SK-N-MC (cell line): ENCODE measurements around the gene PRDX1.
"Not testable (repeated sequence)": the region's sequence is repeated elsewhere in the genome, so short reads cannot be mapped to it uniquely, and the experiment has no call there.

Source experiments
- DNase-seq: peaks from one replicate; pipeline ENCODE4 v3.0.0-alpha.2; 2011; ENCODE audit warnings: low read depth, low spot score
- H3K27ac ChIP-seq: fragments of 200-600 bp; sonication (generic); 2 replicates; pipeline ENCODE4 v1.5.1; 2016; ENCODE audit warnings: mixed run types
- H3K36me3 ChIP-seq: fragments of 200-600 bp; sonication (generic); 2 replicates; pipeline ENCODE4 v1.6.1; 2017; ENCODE audit warnings: antibody characterized with exemption, low read length, mixed read lengths; ENCODE audit not compliant: insufficient read depth
- H3K4me3 ChIP-seq: fragments of 200-600 bp; sonication (generic); 2 replicates; pipeline ENCODE4 v1.5.1; 2016
- H3K9ac ChIP-seq: fragments of 200-600 bp; sonication (generic); 2 replicates; pipeline ENCODE4 v1.8.0; 2017; ENCODE audit warnings: mixed run types, mixed read lengths; ENCODE audit not compliant: insufficient read length
- H3K9me3 ChIP-seq: fragments of 200-600 bp; sonication (generic); 2 replicates; pipeline ENCODE4 v1.6.1; 2017; ENCODE audit warnings: low read depth, mild to moderate bottlenecking, antibody characterized with exemption, low read length, moderate library complexity, mixed read lengths
- EZH2 ChIP-seq: fragments of 200-600 bp; sonication (generic); IDR thresholded peaks from one replicate; pipeline ENCODE4 v1.6.1; 2017; ENCODE audit warnings: antibody characterized with exemption
- FOXP2 ChIP-seq: optimal IDR thresholded peaks from 2 replicates; pipeline ENCODE3; 2011; ENCODE audit warnings: mild to moderate bottlenecking, moderate library complexity; ENCODE audit not compliant: insufficient read depth; ENCODE audit errors: extremely low read length, control extremely low read depth
- POLR2AphosphoS5 ChIP-seq: IDR thresholded peaks from 2 replicates; pipeline ENCODE4 v1.6.1; 2012; ENCODE audit warnings: mild to moderate bottlenecking, low read depth, low read length, borderline replicate concordance

The PRDX1 gene

GRCh38 chr1:45522324-45523104 lies 830 bp upstream of the PRDX1 start:
- Histone ChIP-seq H3K4me3 (peak overlapping the region; percentile 100), H3K9me3 (no peaks in the 10 kb centered on the region), H3K36me3 (peaks cover 17% of the 10 kb centered on the region), H3K9ac (peak overlapping the region; percentile 98), H3K27ac (peak overlapping the region; percentile 98)
- no peak for TF ChIP-seq POLR2AphosphoS5
- no peak for TF ChIP-seq EZH2
- TF ChIP-seq FOXP2, result no peak
- DNase-seq, result no peak

GRCh38 chr1:45519774-45520173 lies 1.9 kb downstream of the PRDX1 start:
- H3K9me3 ChIP-seq, H3K27ac ChIP-seq, H3K9ac ChIP-seq, DNase-seq: not testable (repeated sequence)
- Histone ChIP-seq H3K36me3 (peaks cover 41% of the 10 kb centered on the region), H3K4me3 (peak overlapping the region; percentile 100)

GRCh38 chr1:45518910-45519309 lies 2.8 kb downstream of the PRDX1 start:
- Histone ChIP-seq H3K9me3 (no peaks in the 10 kb centered on the region), H3K36me3 (peaks cover 50% of the 10 kb centered on the region), H3K4me3 (peak overlapping the region; percentile 100), H3K9ac (peak overlapping the region; percentile 46), H3K27ac (peak overlapping the region; percentile 2; the same call in 1 of the 2 replicates)
- no peak for DNase-seq
- TF ChIP-seq POLR2AphosphoS5, result no peak
- no peak for TF ChIP-seq EZH2
- TF ChIP-seq FOXP2, result no peak

- not testable (repeated sequence) for H3K27ac ChIP-seq, H3K9ac ChIP-seq, H3K9me3 ChIP-seq, DNase-seq
- peak overlapping the region; percentile 100 for H3K4me3 ChIP-seq
- H3K36me3 ChIP-seq, result peaks cover 55% of the 10 kb centered on the region
Measured at GRCh38 chr1:45518366-45518765, 3.3 kb downstream of the PRDX1 start.

- H3K36me3 ChIP-seq, result peaks cover 74% of the 10 kb centered on the region
Measured at GRCh38 chr1:45516465-45516864, 5.2 kb downstream of the PRDX1 start.

GRCh38 chr1:45516036-45516435 lies 5.6 kb downstream of the PRDX1 start:
- Histone ChIP-seq H3K9me3 (no peaks in the 10 kb centered on the region), H3K27ac (no peak overlapping the region), H3K36me3 (peaks cover 78% of the 10 kb centered on the region), H3K4me3 (no peak overlapping the region), H3K9ac (no peak overlapping the region)
- no peak for DNase-seq
- TF ChIP-seq FOXP2 (no peak), POLR2AphosphoS5 (no peak)

More at GRCh38 chr1:45516465-45516864, 5.2 kb downstream of the PRDX1 start:
- H3K4me3 ChIP-seq, result no peak overlapping the region
- H3K27ac ChIP-seq, result no peak overlapping the region
- H3K9me3 ChIP-seq, result no peaks in the 10 kb centered on the region
- no peak overlapping the region for H3K9ac ChIP-seq
- TF ChIP-seq POLR2AphosphoS5, result no peak
- no peak for TF ChIP-seq EZH2
- no peak for TF ChIP-seq FOXP2
- DNase-seq, result no peak

- peaks cover 90% of the 10 kb centered on the region for H3K36me3 ChIP-seq
- H3K9me3 ChIP-seq, H3K9ac ChIP-seq, DNase-seq, H3K4me3 ChIP-seq, H3K27ac ChIP-seq: not testable (repeated sequence)
Measured at GRCh38 chr1:45513532-45514260, 8.0 kb downstream of the PRDX1 start.

- no peak for DNase-seq
- no peak overlapping the region for H3K9ac ChIP-seq
- no peaks in the 10 kb centered on the region for H3K9me3 ChIP-seq
- H3K4me3 ChIP-seq, result no peak overlapping the region
- peaks cover 92% of the 10 kb centered on the region for H3K36me3 ChIP-seq
- H3K27ac ChIP-seq, result no peak overlapping the region
- no peak for TF ChIP-seq POLR2AphosphoS5
- no peak for TF ChIP-seq FOXP2
- TF ChIP-seq EZH2, result no peak
Measured at GRCh38 chr1:45512641-45513054, 9.0 kb downstream of the PRDX1 start.

- H3K9me3 ChIP-seq, result no peaks in the 10 kb centered on the region
- H3K36me3 ChIP-seq, result peaks cover 78% of the 10 kb centered on the region
- H3K27ac ChIP-seq, result 0 out of 2 replicates have a peak overlapping the region, but pooled peaks have one; percentile 25
- no peak for DNase-seq
- no peak for TF ChIP-seq EZH2
- TF ChIP-seq POLR2AphosphoS5, result no peak
- TF ChIP-seq FOXP2, result no peak
- H3K4me3 ChIP-seq, result no peak overlapping the region
- H3K9ac ChIP-seq, result no peak overlapping the region
Measured at GRCh38 chr1:45510972-45511527, 10.6 kb downstream of the PRDX1 start.
